ENCODE measurements around the gene AUTS2. TPM values are rescaled to one million over a fixed set of nuclear protein-coding genes. Genes with fewer than 3 reads are reported as not detected.

The AUTS2 gene
- total and polyA plus RNA-seq, 9 of the 15 experiments (the other 6 are each of a cell fraction or from before 2014, with no cell fraction given), result 0.58 TPM; not detected in 8

DNA sequence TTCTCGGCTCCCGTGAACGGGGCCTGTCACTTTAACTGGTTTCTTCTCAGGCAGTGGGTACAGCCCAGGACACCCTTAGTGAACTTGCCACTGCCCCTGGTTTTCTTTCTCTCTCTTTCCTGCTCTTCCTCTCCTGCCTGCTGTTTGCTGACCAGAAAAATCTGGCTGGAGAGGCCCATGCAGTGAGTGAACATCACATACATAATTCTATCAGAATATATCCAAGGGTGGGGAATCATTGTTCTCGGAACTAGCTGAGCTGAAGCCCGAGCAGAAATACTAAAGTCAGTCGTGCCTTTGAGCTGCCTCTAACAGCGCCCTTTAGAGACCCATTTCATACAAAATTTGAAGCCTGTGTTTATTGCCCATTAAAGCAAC is 1032.2 kb downstream of the AUTS2 start:
- Histone ChIP-seq H3K9me3 (replicated peaks; ENCODE audit: control insufficient read depth, insufficient read depth, low read depth, low read length) (no peaks in the 10 kb centered on the region), H3K27me3 (ENCODE audit: control insufficient read depth in 2 of 2, insufficient read depth in 2 of 2, low read length in 2 of 2) (peaks cover 24 to 50% of the 10 kb centered on the region in 2 experiments), H3K4me1 (replicated peaks in 1 of 2; ENCODE audit: control insufficient read depth in 2 of 2, insufficient read depth in 2 of 2, low read length in 2 of 2) (no peaks in the 10 kb centered on the region; a peak in 2 of 5 replicates), H3K36me3 (ENCODE audit: control insufficient read depth, insufficient read depth, low read length) (no peaks in the 10 kb centered on the region), H3K4me2 (ENCODE audit: insufficient read depth, low read length) (no peak overlapping the region), H3K4me3 (no peak overlapping the region), H3K9ac (ENCODE audit: insufficient read depth in 1 of 2, low read depth in 2 of 2, low read length in 2 of 2) (no peak overlapping the region), H3K27ac (ENCODE audit: extremely low read depth, low read depth, low read length) (no peak overlapping the region), H4K20me1 (replicated peaks; ENCODE audit: control insufficient read depth, insufficient read depth, low read length) (no peaks in the 10 kb centered on the region; the same call in 1 of the 2 replicates), H3K9me1 (ENCODE audit: control insufficient read depth, insufficient read depth, low read length) (no peaks in the 10 kb centered on the region), H3K79me2 (ENCODE audit: control insufficient read depth, insufficient read depth, low read length) (no peaks in the 10 kb centered on the region), H2AFZ (ENCODE audit: low read depth, low read length) (no peak overlapping the region)
- no TSS peak for BruUV-seq (replicated peaks)
- WGBS (ENCODE audit: insufficient coverage, low coverage, missing lambda C conversion rate), result 1% methylated on average over 7 of the region's 7 CpGs
- no peak for DNase-seq (ENCODE audit: extremely low read depth in 1 of 4, low spot score in 3 of 4)
- no peak for FAIRE-seq
- intact Hi-C loops (cut with micrococcal nuclease) (no loop called here), in situ Hi-C loops (cut with MboI) (no loop called here)
- ChIA-PET POLR2A (no interaction called here), CTCF (ENCODE audit: low intra/inter-chr PET ratio) (no interaction called here)
- TF ChIP-seq PHB2 (IDR thresholded peaks at IDR 0.05; ENCODE audit: low read depth) (no peak), BMI1 (IDR thresholded peaks at IDR 0.05; ENCODE audit: low read length) (no peak), ZKSCAN8 (CRISPR knock-in tag; IDR thresholded peaks at IDR 0.05) (no peak), ZNF644 (tag; IDR thresholded peaks at IDR 0.05; ENCODE audit: low read depth) (no peak), SAFB2 (IDR thresholded peaks at IDR 0.05; ENCODE audit: borderline replicate concordance, low read depth, low read length, severe bottlenecking) (no peak), HDAC3 (IDR thresholded peaks at IDR 0.05; ENCODE audit: borderline replicate concordance, partially characterized antibody) (no peak), NR4A1 (CRISPR knock-in tag; IDR thresholded peaks at IDR 0.05) (no peak), NR4A1 (tag; IDR thresholded peaks at IDR 0.05) (no peak), ZNF174 (CRISPR knock-in tag; IDR thresholded peaks at IDR 0.05) (no peak), ARID1B (IDR thresholded peaks at IDR 0.05) (no peak), RBFOX2 (IDR thresholded peaks at IDR 0.05; ENCODE audit: low read depth, low read length) (no peak), ZFPM2 (CRISPR knock-in tag; IDR thresholded peaks at IDR 0.05) (no peak), CBX3 (IDR thresholded peaks at IDR 0.05; ENCODE audit: borderline replicate concordance in 1 of 2, low read length in 2 of 2) (no peak), KDM2B (CRISPR knock-in tag; IDR thresholded peaks at IDR 0.05) (no peak), HSF4 (CRISPR knock-in tag; IDR thresholded peaks at IDR 0.05; ENCODE audit: borderline replicate concordance) (no peak)
- TF ChIP-seq, protein P1, sequence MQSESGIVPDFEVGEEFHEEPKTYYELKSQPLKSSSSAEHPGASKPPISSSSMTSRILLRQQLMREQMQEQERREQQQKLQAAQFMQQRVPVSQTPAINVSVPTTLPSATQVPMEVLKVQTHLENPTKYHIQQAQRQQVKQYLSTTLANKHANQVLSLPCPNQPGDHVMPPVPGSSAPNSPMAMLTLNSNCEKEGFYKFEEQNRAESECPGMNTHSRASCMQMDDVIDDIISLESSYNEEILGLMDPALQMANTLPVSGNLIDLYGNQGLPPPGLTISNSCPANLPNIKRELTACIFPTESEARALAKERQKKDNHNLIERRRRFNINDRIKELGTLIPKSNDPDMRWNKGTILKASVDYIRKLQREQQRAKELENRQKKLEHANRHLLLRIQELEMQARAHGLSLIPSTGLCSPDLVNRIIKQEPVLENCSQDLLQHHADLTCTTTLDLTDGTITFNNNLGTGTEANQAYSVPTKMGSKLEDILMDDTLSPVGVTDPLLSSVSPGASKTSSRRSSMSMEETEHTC (IDR thresholded peaks at IDR 0.05), result no peak
- TF ChIP-seq, protein P2, sequence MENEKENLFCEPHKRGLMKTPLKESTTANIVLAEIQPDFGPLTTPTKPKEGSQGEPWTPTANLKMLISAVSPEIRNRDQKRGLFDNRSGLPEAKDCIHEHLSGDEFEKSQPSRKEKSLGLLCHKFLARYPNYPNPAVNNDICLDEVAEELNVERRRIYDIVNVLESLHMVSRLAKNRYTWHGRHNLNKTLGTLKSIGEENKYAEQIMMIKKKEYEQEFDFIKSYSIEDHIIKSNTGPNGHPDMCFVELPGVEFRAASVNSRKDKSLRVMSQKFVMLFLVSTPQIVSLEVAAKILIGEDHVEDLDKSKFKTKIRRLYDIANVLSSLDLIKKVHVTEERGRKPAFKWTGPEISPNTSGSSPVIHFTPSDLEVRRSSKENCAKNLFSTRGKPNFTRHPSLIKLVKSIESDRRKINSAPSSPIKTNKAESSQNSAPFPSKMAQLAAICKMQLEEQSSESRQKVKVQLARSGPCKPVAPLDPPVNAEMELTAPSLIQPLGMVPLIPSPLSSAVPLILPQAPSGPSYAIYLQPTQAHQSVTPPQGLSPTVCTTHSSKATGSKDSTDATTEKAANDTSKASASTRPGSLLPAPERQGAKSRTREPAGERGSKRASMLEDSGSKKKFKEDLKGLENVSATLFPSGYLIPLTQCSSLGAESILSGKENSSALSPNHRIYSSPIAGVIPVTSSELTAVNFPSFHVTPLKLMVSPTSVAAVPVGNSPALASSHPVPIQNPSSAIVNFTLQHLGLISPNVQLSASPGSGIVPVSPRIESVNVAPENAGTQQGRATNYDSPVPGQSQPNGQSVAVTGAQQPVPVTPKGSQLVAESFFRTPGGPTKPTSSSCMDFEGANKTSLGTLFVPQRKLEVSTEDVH (IDR thresholded peaks at IDR 0.05; ENCODE audit: low read depth, partially characterized antibody), result no peak
- TF ChIP-seq, protein P3, sequence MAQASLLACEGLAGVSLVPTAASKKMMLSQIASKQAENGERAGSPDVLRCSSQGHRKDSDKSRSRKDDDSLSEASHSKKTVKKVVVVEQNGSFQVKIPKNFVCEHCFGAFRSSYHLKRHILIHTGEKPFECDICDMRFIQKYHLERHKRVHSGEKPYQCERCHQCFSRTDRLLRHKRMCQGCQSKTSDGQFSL (CRISPR knock-in tag; IDR thresholded peaks at IDR 0.05), result no peak
- TF ChIP-seq, protein P3 (tag; IDR thresholded peaks at IDR 0.05), result no peak
- no peak for ATAC-seq
